ENCODE data around the gene ZNF503. TPM values are rescaled to one million over a fixed set of nuclear protein-coding genes. Genes with fewer than 3 reads are reported as not detected.

ZNF503 gene
- total RNA-seq, 2 donors from 2014 or later, result 20.8 to 38.6 TPM

- intact Hi-C loops (cut with DNase I), result no loop called here
- DNase-seq (no peak), ATAC-seq (peak; percentile 21)
- Histone ChIP-seq H3K9me3 (no peaks in the 10 kb centered on the region), H3K4me1 (no peaks in the 10 kb centered on the region), H3K27me3 (no peaks in the 10 kb centered on the region), H3K36me3 (replicated peaks in 1 of 2; ENCODE audit: insufficient read depth in 1 of 2, low read depth in 2 of 2) (no peaks in the 10 kb centered on the region), H3K27ac (no peak overlapping the region), H3K4me3 (no peak overlapping the region)
- TF ChIP-seq POLR2A (IDR thresholded peaks at IDR 0.05), result no peak
- TF ChIP-seq CTCF (IDR thresholded peaks at IDR 0.05), result no peak
- WGBS, 2 donors, result 84 to 96% methylated on average over 4 of the region's 4 CpGs
These were observed 50.8 kb downstream of the ZNF503 start for GRCh38 chr10:75350791-75351190.

Other genes with a start within 250 kb of the ZNF503 start
- 10 to 100 TPM; 52.7 to 71.3 TPM for gene VDAC2, start 191.0 kb downstream of the ZNF503 start, total RNA-seq
- 100 to 1,000 TPM; 156 to 301 TPM for gene COMTD1, start 165.8 kb downstream of the ZNF503 start, total RNA-seq
- gene LRMDA, start 29.9 kb upstream of the ZNF503 start, total RNA-seq, result 10 to 100 TPM; 12.2 to 25.4 TPM

All from body of pancreas (tissue), 4 donors.